ENCODE results near the gene ABCA1. TPM values are rescaled to one million over a fixed set of nuclear protein-coding genes. Genes with fewer than 3 reads are reported as not detected.
"Not testable (repeated sequence)": the region's sequence is repeated elsewhere in the genome, so short reads cannot be mapped to it uniquely, and the experiment has no call there.

The ABCA1 gene
- total RNA-seq, 4 donors from 2014 or later, result 4.9 to 23.8 (median 21.5) TPM

- Histone ChIP-seq H3K4me3 (no peak overlapping the region), H3K9me3 (no peaks in the 10 kb centered on the region), H3K36me3 (no peaks in the 10 kb centered on the region), H3K27me3 (no peaks in the 10 kb centered on the region), H3K27ac (no peak overlapping the region), H3K4me1 (no peaks in the 10 kb centered on the region)
- intact Hi-C loops (cut with DNase I; ENCODE audit: low total_unique reads), result no loop called here
- in situ Hi-C loops (cut with MboI; ENCODE audit: low sequenced_read_pairs in 4 of 4), result no loop called here
- ATAC-seq (no peak), DNase-seq (no peak)
- no peak for TF ChIP-seq CTCF (IDR thresholded peaks at IDR 0.05 in 4 of 5, conservative IDR thresholded peaks at IDR 0.05 in 1 of 5)
- TF ChIP-seq POLR2A (IDR thresholded peaks at IDR 0.05), result no peak
Observed at GRCh38 chr9:104948277-104948676, 20.3 kb upstream of the ABCA1 start.

GRCh38 chr9:104944871-104945270 is 16.9 kb upstream of the ABCA1 start:
- ATAC-seq, result no peak
- Histone ChIP-seq H3K4me3 (no peak overlapping the region), H3K27ac (no peak overlapping the region), H3K4me1 (no peaks in the 10 kb centered on the region), H3K36me3 (no peaks in the 10 kb centered on the region), H3K27me3 (no peaks in the 10 kb centered on the region), H3K9me3 (no peaks in the 10 kb centered on the region)
- no peak for DNase-seq
- TF ChIP-seq CTCF (IDR thresholded peaks at IDR 0.05 in 4 of 5, conservative IDR thresholded peaks at IDR 0.05 in 1 of 5) (no peak), POLR2A (IDR thresholded peaks at IDR 0.05) (no peak)
- in situ Hi-C loops (cut with MboI; ENCODE audit: low sequenced_read_pairs in 4 of 4), result no loop called here
- intact Hi-C loops (cut with DNase I; ENCODE audit: low total_unique reads), result no loop called here

- no peak for TF ChIP-seq CTCF (IDR thresholded peaks at IDR 0.05 in 4 of 5, conservative IDR thresholded peaks at IDR 0.05 in 1 of 5)
- TF ChIP-seq POLR2A (IDR thresholded peaks at IDR 0.05), result no peak
- no peak for ATAC-seq
- H3K4me1 ChIP-seq, result no peaks in the 10 kb centered on the region
- intact Hi-C loops (cut with DNase I; ENCODE audit: low total_unique reads), result no loop called here
- in situ Hi-C loops (cut with MboI; ENCODE audit: low sequenced_read_pairs in 4 of 4), result no loop called here
- H3K36me3 ChIP-seq, result no peaks in the 10 kb centered on the region
- H3K27me3 ChIP-seq, result no peaks in the 10 kb centered on the region
- H3K9me3 ChIP-seq, result no peaks in the 10 kb centered on the region
- H3K4me3 ChIP-seq, result no peak overlapping the region
- no peak overlapping the region for H3K27ac ChIP-seq
- no peak for DNase-seq
Observed at GRCh38 chr9:104944356-104944755, 16.4 kb upstream of the ABCA1 start.

- intact Hi-C loops (cut with DNase I; ENCODE audit: low total_unique reads) (no loop called here), in situ Hi-C loops (cut with MboI; ENCODE audit: low sequenced_read_pairs in 4 of 4) (no loop called here)
- DNase-seq (no peak), ATAC-seq (no peak)
- Histone ChIP-seq H3K36me3 (no peaks in the 10 kb centered on the region), H3K27me3 (no peaks in the 10 kb centered on the region), H3K9me3 (no peaks in the 10 kb centered on the region), H3K27ac (no peak overlapping the region), H3K4me3 (no peak overlapping the region), H3K4me1 (no peaks in the 10 kb centered on the region)
- no peak for TF ChIP-seq POLR2A (IDR thresholded peaks at IDR 0.05)
Observed at GRCh38 chr9:104941597-104941996, 13.6 kb upstream of the ABCA1 start.

GRCh38 chr9:104936291-104936690 is 8.3 kb upstream of the ABCA1 start:
- intact Hi-C loops (cut with DNase I; ENCODE audit: low total_unique reads), result no loop called here
- H3K27ac ChIP-seq, result peak overlapping the region in 2 of 4 donors; percentile 18 to 45
- no peak overlapping the region for H3K4me3 ChIP-seq
- H3K4me1 ChIP-seq, result no peaks in the 10 kb centered on the region
- H3K27me3 ChIP-seq, result no peaks in the 10 kb centered on the region
- no peak for DNase-seq
- TF ChIP-seq POLR2A (IDR thresholded peaks at IDR 0.05) (no peak), CTCF (IDR thresholded peaks at IDR 0.05 in 4 of 5, conservative IDR thresholded peaks at IDR 0.05 in 1 of 5) (no peak)
- no peaks in the 10 kb centered on the region for H3K9me3 ChIP-seq
- H3K36me3 ChIP-seq, result no peaks in the 10 kb centered on the region
- in situ Hi-C loops (cut with MboI; ENCODE audit: low sequenced_read_pairs in 4 of 4), result no loop called here
- ATAC-seq, result no peak

GRCh38 chr9:104935501-104935810 is 7.5 kb upstream of the ABCA1 start:
- H3K4me1 ChIP-seq; in situ Hi-C loops (cut with MboI; ENCODE audit: low sequenced_read_pairs in 4 of 4); H3K4me3 ChIP-seq; H3K27me3 ChIP-seq; intact Hi-C loops (cut with DNase I; ENCODE audit: low total_unique reads); H3K36me3 ChIP-seq; H3K9me3 ChIP-seq: not testable (repeated sequence)
- peak overlapping the region in 1 of 4 donors; percentile 45 for H3K27ac ChIP-seq
- ATAC-seq, result peak in 1 of 2 donors; percentile 49
- DNase-seq, result peak in 1 of 2 donors; percentile 38
